ENCODE results near the gene IRF3.

IRF3 gene

GRCh38 chr19:49616532-49616931 lies 49.1 kb downstream of the IRF3 start:
- H3K4me3 ChIP-seq (replicated peaks in 1 of 2; ENCODE audit: low read depth in 2 of 2, low read length in 2 of 2), result no peak overlapping the region
- no peak for DNase-seq (ENCODE audit: low read depth in 2 of 2)
- TF ChIP-seq CTCF (IDR thresholded peaks at IDR 0.05; ENCODE audit: low read depth, low read length), result no peak

- no peak overlapping the region for H3K4me3 ChIP-seq (replicated peaks in 1 of 2; ENCODE audit: low read depth in 2 of 2, low read length in 2 of 2)
- no peak for DNase-seq (ENCODE audit: low read depth in 2 of 2)
- no peak for TF ChIP-seq CTCF (IDR thresholded peaks at IDR 0.05; ENCODE audit: low read depth, low read length)
Observed at GRCh38 chr19:49615861-49616260, 49.8 kb downstream of the IRF3 start.

- H3K4me3 ChIP-seq (replicated peaks in 1 of 2; ENCODE audit: low read depth in 2 of 2, low read length in 2 of 2), result peak overlapping the region in 1 of 2 donors; percentile 13
- DNase-seq (ENCODE audit: low read depth in 2 of 2), result peak; percentile 72 to 95
- TF ChIP-seq CTCF (IDR thresholded peaks at IDR 0.05; ENCODE audit: low read depth, low read length), result peak; percentile 31
Observed at GRCh38 chr19:49614096-49614833, 51.4 kb downstream of the IRF3 start.

- H3K4me3 ChIP-seq (replicated peaks in 1 of 2; ENCODE audit: low read depth in 2 of 2, low read length in 2 of 2), result no peak overlapping the region
Observed at GRCh38 chr19:49613374-49613773, 52.3 kb downstream of the IRF3 start.

More at GRCh38 chr19:49613374-49613773, 52.3 kb downstream of the IRF3 start:
- TF ChIP-seq CTCF (IDR thresholded peaks at IDR 0.05; ENCODE audit: low read depth, low read length), result no peak
- peak in 1 of 2 donors; percentile 73 for DNase-seq (ENCODE audit: low read depth in 2 of 2)
